Tibial nerve (tissue), 4 donors: Measurements from ENCODE around the gene PPP2R1B. TPM values are rescaled to one million over a fixed set of nuclear protein-coding genes. Genes with fewer than 3 reads are reported as not detected.

Experiments used
- DNase-seq, 2 donors: peaks; one replicate each; pipeline ENCODE4 v3.0.0-alpha.2; 2019; ENCODE audit warnings: low spot score in 2 of 2
- H3K27ac ChIP-seq, 4 donors: fragments of 200-600 bp; sonication (generic) in 3 of 4; one replicate each; pipeline ENCODE4 v1.5.1; 2017 to 2019; ENCODE audit warnings: mild to moderate bottlenecking in 1 of 4
- H3K27me3 ChIP-seq, 2 donors: fragments of 200-600 bp; sonication (generic) in 1 of 2; one replicate each; pipeline versions ENCODE4 v1.5.1 to v1.6.0; 2017 to 2019
- H3K36me3 ChIP-seq, 3 donors: fragments of 200-600 bp; sonication (generic); one replicate each; pipeline ENCODE4 v1.5.1; 2018 to 2019
- H3K4me1 ChIP-seq, 4 donors: fragments of 200-600 bp; sonication (generic) in 3 of 4; one replicate each; pipeline ENCODE4 v1.5.1; 2017 to 2019
- H3K4me3 ChIP-seq, 4 donors: fragments of 200-600 bp; sonication (generic) in 3 of 4; one replicate each; pipeline ENCODE4 v1.5.1; 2017 to 2019; ENCODE audit warnings: mild to moderate bottlenecking in 1 of 4, moderate library complexity in 1 of 4
- H3K9me3 ChIP-seq, 4 donors: fragments of 200-600 bp; sonication (generic) in 3 of 4; one replicate each; pipeline ENCODE4 v1.5.1; 2017 to 2019
- CTCF ChIP-seq, 5 experiments: fragments of 200-600 bp in 3 of 5; fragments of 450-650 bp in 2 of 5; sonication (generic) in 3 of 5; IDR thresholded peaks; one replicate each; pipeline ENCODE4 v1.5.1; 2016 to 2019; ENCODE audit warnings: antibody characterized with exemption in 5 of 5, mild to moderate bottlenecking in 3 of 5, moderate library complexity in 2 of 5
- EP300 ChIP-seq, 2 donors: sonication (generic); formaldehyde crosslinking; IDR thresholded peaks; one replicate each; pipeline ENCODE4 v1.6.1; 2017; ENCODE audit warnings: antibody characterized with exemption in 2 of 2, mild to moderate bottlenecking in 1 of 2
- POLR2A ChIP-seq, 2 donors: fragments of 450-650 bp; IDR thresholded peaks; one replicate each; pipeline ENCODE4 v1.6.1; 2017; ENCODE audit warnings: antibody characterized with exemption in 2 of 2, mild to moderate bottlenecking in 2 of 2, moderate library complexity in 2 of 2
- WGBS, 2 donors: methylation state at CpG; one replicate each; pipeline ENCODE4 v1.1.5; 2018; 5-methylcytosine and 5-hydroxymethylcytosine counted together
- total RNA-seq, 4 donors: library from RNA; depleted of rRNA; stranded (reverse); fragments of >200 nt; gene quantifications; one replicate each; pipeline ENCODE4 v1.1.0, GENCODE V29; 2016

The PPP2R1B gene
- total RNA-seq, 4 donors from 2014 or later = 20.8 to 41.4 (median 25.1) TPM

GRCh38 chr11:111723595-111723994, 42.6 kb downstream of the PPP2R1B start:
- 69 to 87% methylated on average over 15 of the region's 15 CpGs for WGBS, 2 donors
- peaks cover 0 to 81% (median 37%) of the 10 kb centered on the region in 3 donors for H3K36me3 ChIP-seq

GRCh38 chr11:111722501-111722900, 43.7 kb downstream of the PPP2R1B start:
- Histone ChIP-seq H3K27ac (no peak overlapping the region), H3K27me3 (no peaks in the 10 kb centered on the region), H3K36me3 (peaks cover 0 to 80% (median 37%) of the 10 kb centered on the region in 3 donors), H3K4me3 (no peak overlapping the region), H3K4me1 (peaks cover 0 to 19% (median 2%) of the 10 kb centered on the region in 4 donors), H3K9me3 (no peaks in the 10 kb centered on the region)
- no peak for DNase-seq
- no peak for TF ChIP-seq EP300 (IDR thresholded peaks at IDR 0.05)
- 89 to 95% methylated on average over 8 of the region's 8 CpGs for WGBS, 2 donors

More at GRCh38 chr11:111723595-111723994, 42.6 kb downstream of the PPP2R1B start:
- Histone ChIP-seq H3K27me3 (no peaks in the 10 kb centered on the region), H3K27ac (no peak overlapping the region), H3K9me3 (no peaks in the 10 kb centered on the region), H3K4me1 (peaks cover 0 to 11% (median 1%) of the 10 kb centered on the region in 4 donors), H3K4me3 (no peak overlapping the region)
- DNase-seq = no peak
- TF ChIP-seq POLR2A (IDR thresholded peaks at IDR 0.05) = no peak
- no peak for TF ChIP-seq CTCF (IDR thresholded peaks at IDR 0.05)
- TF ChIP-seq EP300 (IDR thresholded peaks at IDR 0.05) = no peak

- no peak for DNase-seq
- TF ChIP-seq POLR2A (IDR thresholded peaks at IDR 0.05) (no peak), CTCF (IDR thresholded peaks at IDR 0.05) (no peak), EP300 (IDR thresholded peaks at IDR 0.05) (no peak)
- H3K36me3 ChIP-seq = peaks cover 0 to 70% (median 37%) of the 10 kb centered on the region in 3 donors
- H3K27ac ChIP-seq = no peak overlapping the region
- H3K27me3 ChIP-seq = no peaks in the 10 kb centered on the region
- peaks cover 0 to 19% (median 2%) of the 10 kb centered on the region in 4 donors for H3K4me1 ChIP-seq
- no peaks in the 10 kb centered on the region for H3K9me3 ChIP-seq
- 82 to 83% methylated on average over 7 of the region's 7 CpGs for WGBS, 2 donors
- H3K4me3 ChIP-seq = no peak overlapping the region
Measured at GRCh38 chr11:111720801-111721494, 45.2 kb downstream of the PPP2R1B start.

GRCh38 chr11:111719379-111719778, 46.8 kb downstream of the PPP2R1B start:
- Histone ChIP-seq H3K27ac (peak overlapping the region in 1 of 4 donors; percentile 47), H3K4me1 (peaks cover 0 to 26% (median 2%) of the 10 kb centered on the region in 4 donors), H3K9me3 (no peaks in the 10 kb centered on the region), H3K36me3 (peaks cover 0 to 66% (median 32%) of the 10 kb centered on the region in 3 donors), H3K27me3 (no peaks in the 10 kb centered on the region), H3K4me3 (no peak overlapping the region)
- no peak for TF ChIP-seq EP300 (IDR thresholded peaks at IDR 0.05)
- TF ChIP-seq CTCF (IDR thresholded peaks at IDR 0.05) = no peak
- no peak for TF ChIP-seq POLR2A (IDR thresholded peaks at IDR 0.05)
- no peak for DNase-seq
- 95 to 96% methylated on average over 2 of the region's 2 CpGs for WGBS, 2 donors

GRCh38 chr11:111718859-111719258, 47.3 kb downstream of the PPP2R1B start:
- Histone ChIP-seq H3K4me1 (peaks cover 0 to 26% (median 2%) of the 10 kb centered on the region in 4 donors), H3K4me3 (no peak overlapping the region), H3K36me3 (peaks cover 0 to 66% (median 29%) of the 10 kb centered on the region in 3 donors), H3K9me3 (no peaks in the 10 kb centered on the region), H3K27ac (peak overlapping the region in 2 of 4 donors; percentile 47 to 60), H3K27me3 (no peaks in the 10 kb centered on the region)
- DNase-seq = no peak
- 66 to 79% methylated on average over 5 of the region's 5 CpGs for WGBS, 2 donors
- TF ChIP-seq EP300 (IDR thresholded peaks at IDR 0.05) = no peak
- no peak for TF ChIP-seq POLR2A (IDR thresholded peaks at IDR 0.05)
- TF ChIP-seq CTCF (IDR thresholded peaks at IDR 0.05) = no peak
